T follicular helper cell (primary cell): ENCODE measurements around the gene GFAP.
A peak's percentile ranks its signal among the peaks of the same experiment; 100 is the strongest.

ENCODE experiments used
- DNase-seq: peaks from one replicate; pipeline ENCODE4 v3.0.0-alpha.2; 2020; ENCODE audit warnings: low read depth

GFAP gene

DNA sequence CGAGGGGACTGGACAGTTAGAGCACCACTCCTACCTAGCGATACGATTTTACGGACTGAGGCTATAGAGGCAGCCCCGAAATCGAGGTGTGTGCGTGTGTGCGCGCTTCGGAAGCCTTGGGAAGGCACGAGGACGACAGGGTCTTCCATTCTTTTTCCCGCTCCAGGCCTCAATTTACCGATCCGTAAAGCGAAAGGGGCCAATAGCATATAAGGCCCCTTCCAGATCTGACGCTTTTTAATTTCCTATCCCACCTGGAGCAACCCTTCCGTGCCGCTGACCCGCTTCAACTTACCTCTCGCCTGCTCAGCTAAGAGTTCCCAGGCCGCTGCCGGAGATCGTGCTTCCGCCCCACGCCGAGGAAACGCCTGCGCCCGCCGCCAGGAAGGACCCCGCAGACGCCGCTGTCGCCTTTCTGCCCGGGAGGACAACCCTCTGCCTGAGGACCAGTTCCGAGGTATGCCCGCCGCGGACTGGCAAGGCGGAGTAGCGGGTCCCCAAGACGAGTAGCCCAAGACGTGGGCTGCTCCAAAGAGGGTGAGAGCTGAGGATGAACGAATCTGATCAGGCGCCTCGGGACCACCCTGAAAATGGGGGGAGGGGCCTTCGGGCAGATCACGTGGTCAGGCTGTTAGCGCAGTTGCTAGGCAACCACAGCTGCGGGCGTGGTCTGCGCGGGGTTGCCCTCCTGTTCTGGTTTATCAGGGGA lies 16.1 kb downstream of the GFAP start, which contains the start of gene EFTUD2:
EFTUD2 (minus strand) TSS at position 372 of the 709 bp plus-strand sequence. CDS start 4,924 bp downstream, outside the sequence.
- DNase-seq: peak; percentile 88

GRCh38 chr17:44898768-44899073 lies 16.6 kb downstream of the GFAP start:
- no peak for DNase-seq

DNA sequence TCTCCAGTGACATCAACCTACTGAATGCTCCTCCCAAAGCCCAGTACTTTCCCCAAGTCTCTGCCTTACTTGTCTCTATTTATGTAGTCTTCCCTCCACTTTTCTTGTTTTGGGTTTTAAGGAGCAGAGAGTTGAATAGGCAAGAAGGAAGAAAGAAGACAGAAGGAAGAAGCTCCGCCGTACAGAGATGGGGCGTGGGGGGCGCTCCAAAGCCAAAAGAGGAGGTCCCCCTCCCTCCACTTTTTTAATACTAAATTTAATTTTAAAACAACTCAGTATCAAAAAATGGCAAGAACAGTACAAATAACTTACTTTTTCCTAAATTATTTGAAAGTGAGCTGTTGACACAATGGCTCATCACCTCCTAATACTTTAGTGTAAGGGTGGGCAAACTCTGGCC lies 20.7 kb downstream of the GFAP start:
- DNase-seq: no peak

- DNase-seq: no peak
These were observed 23.1 kb downstream of the GFAP start for GRCh38 chr17:44892250-44892649.

GRCh38 chr17:44889003-44889402 lies 26.3 kb downstream of the GFAP start:
- no peak for DNase-seq

GRCh38 chr17:44887971-44888954 lies 27.0 kb downstream of the GFAP start:
- DNase-seq: no peak

- DNase-seq: no peak
These were observed 28.3 kb downstream of the GFAP start for GRCh38 chr17:44887016-44887415.

DNA sequence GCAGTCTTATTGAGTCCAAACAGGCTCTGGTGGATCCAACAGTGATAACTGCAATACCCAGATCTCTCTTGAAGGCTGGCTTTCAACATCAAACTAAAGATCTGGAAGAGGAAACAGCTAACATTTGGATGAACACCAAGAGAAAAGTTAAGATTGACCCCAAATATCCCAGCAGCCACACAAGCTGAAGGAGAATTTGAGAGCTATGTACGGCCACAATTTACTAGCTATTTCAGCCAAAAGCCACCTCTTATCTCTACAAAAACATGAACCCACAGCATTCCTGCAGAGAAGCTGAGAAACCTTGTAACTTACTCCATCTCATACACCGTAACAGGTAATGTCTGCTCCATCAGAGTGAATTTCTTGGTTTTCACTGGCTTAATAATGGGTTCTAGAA lies 30.4 kb downstream of the GFAP start:
- no peak for DNase-seq

DNA sequence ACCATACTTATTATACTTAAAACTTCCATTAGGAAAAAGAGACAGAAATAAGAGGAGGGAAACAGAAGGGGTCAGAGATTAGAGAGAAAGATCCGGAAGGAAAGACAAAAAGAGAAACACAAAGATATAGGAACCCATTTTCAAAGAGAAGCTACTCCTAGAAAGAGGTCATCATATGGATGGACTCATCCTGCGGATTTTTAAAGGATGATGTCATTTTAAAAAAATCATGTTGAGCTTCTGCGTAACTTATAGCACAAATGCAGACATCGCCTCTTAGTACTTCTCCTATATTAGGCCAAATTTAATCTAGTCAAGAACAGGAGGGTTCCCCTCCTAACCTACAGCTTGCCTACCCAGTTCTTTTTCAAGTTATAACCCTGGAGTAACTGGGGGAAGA lies 34.2 kb downstream of the GFAP start:
- DNase-seq: no peak

- DNase-seq: no peak
These were observed 35.2 kb downstream of the GFAP start for GRCh38 chr17:44880062-44880461.

- DNase-seq: no peak
These were observed 35.9 kb downstream of the GFAP start for GRCh38 chr17:44879376-44879775.

DNA sequence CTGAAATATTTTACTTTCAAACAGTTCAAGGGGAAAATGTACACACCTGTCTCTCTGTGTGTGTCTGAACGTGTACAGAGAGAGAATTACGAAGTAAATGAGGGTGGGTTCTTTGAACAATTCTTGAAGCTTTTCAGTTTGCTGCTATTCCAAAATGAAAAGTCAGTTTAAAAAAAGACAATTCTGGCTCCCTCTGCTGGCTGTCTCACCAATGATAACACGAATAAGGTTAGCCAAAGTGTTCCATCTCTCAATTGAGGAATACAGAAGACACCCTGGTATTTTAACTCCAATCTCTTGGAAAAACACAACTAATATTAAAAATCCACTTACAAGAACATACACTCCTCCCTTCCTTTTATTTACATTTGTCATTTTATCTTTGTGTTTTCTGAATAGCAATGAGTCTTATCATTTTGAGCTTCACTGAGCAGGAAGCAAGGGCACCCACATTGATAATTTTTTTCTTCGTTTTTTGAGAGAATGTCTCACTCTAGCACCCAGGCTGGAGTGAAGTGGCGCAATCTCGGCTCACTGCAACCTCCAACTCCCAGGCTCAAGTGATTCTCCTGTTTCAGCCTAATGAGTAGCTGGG lies 36.6 kb downstream of the GFAP start:
- DNase-seq: no peak

DNA sequence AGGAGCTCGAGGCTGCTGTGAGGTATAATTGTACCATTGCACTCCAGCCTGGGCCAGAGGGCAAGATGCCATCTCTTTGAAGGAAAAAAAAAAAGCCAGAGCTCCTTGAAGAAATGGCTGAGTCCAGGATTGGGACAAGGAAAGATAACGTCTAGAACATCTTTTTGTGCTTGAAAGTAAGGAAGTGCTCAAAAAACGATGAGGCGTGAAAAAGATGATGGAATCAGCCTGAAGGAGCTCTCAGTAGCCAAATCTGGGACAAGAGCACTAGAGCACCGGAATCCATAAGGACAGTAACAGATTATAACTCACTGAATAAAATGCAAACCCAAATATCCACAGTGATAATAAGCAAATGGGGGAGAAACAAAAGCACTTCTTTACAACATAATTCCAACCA lies 38.2 kb downstream of the GFAP start:
- DNase-seq: no peak

- no peak for DNase-seq
These were observed 39.5 kb downstream of the GFAP start for GRCh38 chr17:44875761-44876160.

GRCh38 chr17:44872131-44872768 lies 43.0 kb downstream of the GFAP start:
- DNase-seq: no peak

GRCh38 chr17:44871556-44871955 lies 43.7 kb downstream of the GFAP start:
- DNase-seq: no peak

DNA sequence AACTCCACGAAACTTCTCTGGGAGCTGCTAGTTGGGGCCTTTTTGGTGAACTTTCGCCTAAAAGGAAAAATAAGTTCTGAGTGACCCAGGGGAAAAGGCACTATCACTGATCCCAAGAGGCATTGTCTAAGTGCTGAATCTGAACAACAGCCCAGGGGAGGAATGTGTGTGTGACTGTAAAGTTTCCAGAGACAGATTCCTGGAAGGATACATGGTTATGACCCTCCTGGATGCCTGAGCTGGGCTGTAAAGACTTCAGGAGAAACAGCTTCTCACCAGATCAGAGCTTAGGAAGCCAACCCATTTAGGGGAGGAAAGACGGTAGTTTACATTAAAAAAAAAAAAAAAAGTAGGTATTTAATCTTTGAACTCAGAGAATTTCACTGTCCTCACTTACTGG lies 47.5 kb downstream of the GFAP start:
- DNase-seq: no peak

- no peak for DNase-seq
These were observed 49.4 kb downstream of the GFAP start for GRCh38 chr17:44865931-44866330.

DNA sequence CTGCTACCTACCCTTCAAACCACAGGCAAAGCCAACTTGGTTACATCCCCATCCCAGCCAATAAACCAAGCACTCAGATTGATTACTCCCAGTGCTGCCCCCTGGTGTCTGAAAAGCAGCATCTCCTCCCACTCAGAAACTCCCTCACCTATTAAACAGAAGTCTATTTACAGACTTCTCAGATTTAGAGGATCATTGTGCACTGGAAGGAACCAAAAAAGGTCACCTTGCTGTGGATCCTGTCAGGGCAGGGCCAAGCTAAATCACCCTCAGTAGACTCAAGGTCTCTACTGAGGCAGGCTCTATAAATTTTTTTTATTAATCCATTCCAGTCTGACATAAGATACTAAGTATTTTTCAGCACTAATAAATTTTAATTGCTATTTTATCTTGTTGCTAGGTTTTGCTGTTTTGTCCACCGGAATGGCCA lies 50.1 kb downstream of the GFAP start:
- DNase-seq: peak; percentile 57

GRCh38 chr17:44864831-44865230 lies 50.5 kb downstream of the GFAP start:
- DNase-seq: no peak

GRCh38 chr17:44863061-44863918 lies 52.0 kb downstream of the GFAP start:
- DNase-seq: no peak
